Duodenal mucosa (tissue), 2 donors: ENCODE data around the gene GCK.

Source experiments
- H3K27ac ChIP-seq: one replicate; pipeline ENCODE4 v1.7.0; 2013; ENCODE audit warnings: low read depth, low read length
- H3K27me3 ChIP-seq, 2 donors: one replicate each; pipeline ENCODE4 v1.7.0; 2013; ENCODE audit warnings: low read length in 2 of 2, control low read depth in 1 of 2; ENCODE audit not compliant: insufficient read depth in 2 of 2, control insufficient read depth in 1 of 2
- H3K36me3 ChIP-seq, 2 donors: one replicate each; pipeline ENCODE4 v1.7.0; 2013; ENCODE audit warnings: low read length in 2 of 2, control low read depth in 1 of 2; ENCODE audit not compliant: insufficient read depth in 2 of 2, control insufficient read depth in 1 of 2
- H3K4me1 ChIP-seq, 2 donors: one replicate each; pipeline ENCODE4 v1.7.0; 2013; ENCODE audit warnings: low read length in 2 of 2, control low read depth in 1 of 2; ENCODE audit not compliant: insufficient read depth in 2 of 2, control insufficient read depth in 1 of 2
- H3K4me3 ChIP-seq, 2 donors: one replicate each; pipeline ENCODE4 v1.7.0; 2013; ENCODE audit warnings: low read length in 2 of 2, low read depth in 1 of 2
- H3K9ac ChIP-seq, 2 donors: one replicate each; pipeline ENCODE4 v1.7.0; 2013; ENCODE audit warnings: low read length in 2 of 2, low read depth in 1 of 2
- H3K9me3 ChIP-seq, 2 donors: one replicate each; pipeline ENCODE4 v1.7.0; 2013; ENCODE audit warnings: low read length in 2 of 2, control low read depth in 1 of 2; ENCODE audit not compliant: control insufficient read depth in 1 of 2

GCK gene

DNA sequence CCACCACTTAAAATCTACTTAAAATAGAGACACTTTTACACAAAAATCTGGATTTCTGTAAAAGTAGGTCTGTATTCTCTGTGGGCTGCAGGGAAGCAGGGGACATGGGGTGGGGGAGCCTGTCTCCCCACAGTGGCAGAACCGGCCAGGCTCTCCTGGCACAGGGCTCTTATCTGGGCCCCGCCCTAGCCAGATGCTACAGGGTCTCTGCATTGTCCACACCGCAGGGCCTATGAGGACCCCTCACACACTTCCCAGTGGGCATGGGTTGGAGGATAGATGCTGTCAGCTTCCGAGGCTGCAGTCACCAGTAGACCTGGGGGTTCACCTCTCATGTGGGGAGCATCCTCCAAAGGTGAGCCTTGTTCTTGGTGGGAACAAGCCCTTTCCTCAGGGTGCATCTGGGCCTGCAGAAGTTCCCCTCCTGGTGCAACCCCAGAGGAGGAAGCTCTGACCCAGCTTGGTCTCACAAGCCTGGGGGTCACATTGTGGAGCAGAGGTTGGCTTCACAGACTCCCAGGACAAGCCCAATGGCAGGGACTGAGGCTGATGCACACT, 32.7 kb downstream of the GCK start:
- no peaks in the 10 kb centered on the region for H3K9me3 ChIP-seq
- no peak overlapping the region for H3K9ac ChIP-seq
- H3K36me3 ChIP-seq: no peaks in the 10 kb centered on the region
- no peak overlapping the region for H3K27ac ChIP-seq
- no peaks in the 10 kb centered on the region for H3K27me3 ChIP-seq
- H3K4me1 ChIP-seq: peaks cover 0 to 9% of the 10 kb centered on the region in 2 donors
- H3K4me3 ChIP-seq: no peak overlapping the region

DNA sequence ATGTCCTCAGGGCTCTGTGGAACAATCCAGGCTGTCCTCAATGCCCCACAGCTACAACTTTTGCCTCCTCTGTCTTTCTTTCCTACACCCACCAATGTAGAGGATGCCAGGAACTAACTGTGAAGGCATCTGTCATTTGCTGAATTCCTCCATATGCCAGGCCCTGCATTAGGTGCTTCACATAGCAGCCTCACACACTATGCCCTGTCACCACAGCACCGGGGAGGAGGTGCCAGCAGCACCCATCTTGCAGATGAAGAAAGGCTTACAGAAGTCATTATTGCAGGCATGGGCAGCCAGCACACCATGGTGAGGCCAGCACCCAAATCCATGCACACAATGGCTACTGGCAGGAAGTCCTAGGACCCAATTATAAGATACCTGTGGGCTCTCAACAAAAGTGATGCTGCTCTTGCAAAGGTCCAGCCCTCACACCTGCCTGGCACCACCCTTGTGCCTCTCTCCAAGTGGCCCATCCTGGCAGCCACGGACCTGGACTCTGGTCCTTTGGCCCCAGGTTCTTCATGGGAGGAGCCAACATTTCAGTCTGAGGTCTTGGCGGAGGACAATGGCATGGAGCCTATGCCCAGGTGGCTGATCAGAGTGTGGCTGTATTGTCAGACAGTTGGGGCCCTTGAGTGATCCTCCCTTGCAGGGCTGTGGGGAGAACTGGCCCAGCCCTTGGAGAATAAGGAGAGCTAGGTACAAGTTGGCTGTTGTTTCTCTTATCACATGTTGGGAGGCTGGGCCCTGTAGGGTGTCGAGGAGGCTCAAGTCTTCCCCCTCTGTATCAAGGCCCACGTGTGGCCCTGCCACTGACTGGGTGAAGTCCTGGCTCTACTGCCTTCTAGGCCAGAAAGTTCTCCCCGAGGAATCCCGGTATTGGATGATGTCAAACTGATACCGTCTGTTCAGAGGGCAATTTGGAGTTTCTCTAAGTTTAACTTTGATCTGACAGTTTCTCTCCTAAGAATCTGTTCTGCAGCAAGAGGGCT, 33.8 kb downstream of the GCK start:
- Histone ChIP-seq H3K27me3 (no peaks in the 10 kb centered on the region), H3K27ac (no peak overlapping the region), H3K9ac (no peak overlapping the region), H3K36me3 (no peaks in the 10 kb centered on the region), H3K4me1 (peaks cover 0 to 9% of the 10 kb centered on the region in 2 donors), H3K4me3 (no peak overlapping the region), H3K9me3 (no peaks in the 10 kb centered on the region)

GRCh38 chr7:44154703-44155102, 34.5 kb downstream of the GCK start:
- Histone ChIP-seq H3K9me3 (no peaks in the 10 kb centered on the region), H3K27ac (no peak overlapping the region), H3K9ac (no peak overlapping the region), H3K4me1 (peaks cover 0 to 9% of the 10 kb centered on the region in 2 donors), H3K4me3 (no peak overlapping the region), H3K36me3 (no peaks in the 10 kb centered on the region), H3K27me3 (no peaks in the 10 kb centered on the region)

DNA sequence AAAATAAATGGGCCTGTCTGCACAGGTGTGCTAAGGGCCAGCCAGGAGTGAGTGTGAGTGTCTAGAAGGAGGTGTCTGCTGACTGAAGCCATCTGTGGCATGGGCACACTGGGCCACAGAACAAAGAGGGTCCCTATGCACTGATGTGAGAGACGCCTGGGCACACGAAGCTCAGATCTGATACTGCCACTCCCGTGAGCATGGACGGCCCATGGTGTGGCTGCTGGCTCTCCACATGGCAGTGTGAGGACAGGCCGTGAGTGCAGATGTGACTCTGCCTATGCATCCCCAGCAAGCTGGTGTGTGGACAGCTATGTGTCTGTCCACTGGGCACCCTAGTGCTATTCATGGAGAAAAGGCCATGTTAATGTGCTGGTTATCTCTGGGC, 35.3 kb downstream of the GCK start:
- Histone ChIP-seq H3K4me3 (no peak overlapping the region), H3K27me3 (no peaks in the 10 kb centered on the region), H3K9me3 (no peaks in the 10 kb centered on the region), H3K4me1 (peaks cover 0 to 9% of the 10 kb centered on the region in 2 donors), H3K9ac (no peak overlapping the region), H3K27ac (no peak overlapping the region), H3K36me3 (no peaks in the 10 kb centered on the region)

DNA sequence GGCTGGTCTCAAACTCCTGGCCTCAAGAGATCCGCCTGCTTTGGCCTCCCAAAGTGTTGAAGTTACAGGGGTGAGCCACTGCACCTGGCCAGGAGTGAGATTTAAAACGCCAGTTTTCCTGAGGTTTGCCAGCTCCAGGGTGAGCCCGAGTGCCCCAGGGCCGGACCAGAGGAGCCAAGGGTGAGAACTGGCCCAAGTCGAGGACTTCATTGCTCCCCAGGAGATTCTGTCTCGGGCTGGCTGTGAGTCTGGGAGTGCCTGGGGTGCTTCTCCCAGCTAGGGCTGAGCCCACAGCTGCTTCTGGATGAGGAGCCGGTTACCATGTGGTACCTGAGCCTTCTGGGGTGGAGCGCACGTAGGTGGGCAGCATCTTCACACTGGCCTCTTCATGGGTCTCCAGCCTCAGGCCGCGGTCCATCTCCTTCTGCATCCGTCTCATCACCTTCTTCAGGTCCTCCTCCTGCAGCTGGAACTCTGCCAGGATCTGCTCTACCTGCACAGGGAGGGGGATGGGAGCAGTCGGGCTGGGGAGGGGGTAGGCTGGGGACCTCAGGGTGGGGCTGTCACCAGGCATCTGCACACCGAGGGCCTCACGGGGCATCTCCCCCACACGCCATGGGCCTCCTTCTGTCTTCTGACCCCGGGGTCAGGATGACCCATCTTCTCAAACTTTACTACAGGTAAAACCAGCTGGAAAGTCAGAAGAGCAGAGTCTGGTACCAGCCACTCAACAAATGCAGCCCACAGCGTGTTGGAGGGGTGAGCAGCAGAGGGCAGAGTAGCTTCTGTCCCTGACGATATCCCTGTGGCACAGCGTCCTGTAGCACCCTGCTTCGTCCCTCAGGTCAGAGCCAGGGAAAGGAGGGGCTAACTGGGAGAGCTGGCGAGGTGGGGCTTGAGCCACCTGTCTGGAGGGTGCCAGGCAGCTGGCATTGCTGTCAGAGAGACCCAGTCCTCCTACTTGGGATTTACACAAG, 36.0 kb downstream of the GCK start:
- Histone ChIP-seq H3K27me3 (no peaks in the 10 kb centered on the region), H3K9me3 (no peaks in the 10 kb centered on the region), H3K27ac (no peak overlapping the region), H3K36me3 (no peaks in the 10 kb centered on the region), H3K4me3 (no peak overlapping the region), H3K4me1 (peaks cover 0 to 9% of the 10 kb centered on the region in 2 donors), H3K9ac (no peak overlapping the region)

DNA sequence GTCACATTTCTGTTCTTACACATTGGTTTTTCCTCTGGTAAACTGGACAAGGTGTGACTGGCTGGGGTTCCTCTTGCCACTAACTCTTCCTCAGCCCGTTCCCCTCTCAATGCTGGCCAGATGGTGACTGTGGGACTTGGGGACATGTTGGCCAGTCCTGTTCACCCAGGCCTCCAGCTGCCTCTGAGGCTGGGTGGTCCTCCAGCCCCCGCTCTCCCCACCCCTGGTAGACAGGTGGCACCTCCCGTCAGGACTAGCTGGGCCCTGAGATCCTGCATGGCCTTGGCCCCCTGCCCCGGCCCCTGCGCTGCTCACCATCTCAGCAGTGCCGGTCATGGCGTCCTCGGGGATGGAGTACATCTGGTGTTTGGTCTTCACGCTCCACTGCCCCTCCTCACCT, 37.3 kb downstream of the GCK start:
- Histone ChIP-seq H3K9me3 (no peaks in the 10 kb centered on the region), H3K27me3 (no peaks in the 10 kb centered on the region), H3K4me3 (no peak overlapping the region), H3K9ac (no peak overlapping the region), H3K4me1 (peaks cover under 1 to 9% of the 10 kb centered on the region in 2 donors), H3K36me3 (no peaks in the 10 kb centered on the region), H3K27ac (no peak overlapping the region)

- Histone ChIP-seq H3K4me1 (peaks cover 8% of the 10 kb centered on the region in 2 donors), H3K4me3 (no peak overlapping the region), H3K36me3 (no peaks in the 10 kb centered on the region), H3K27me3 (no peaks in the 10 kb centered on the region), H3K27ac (no peak overlapping the region), H3K9me3 (no peaks in the 10 kb centered on the region), H3K9ac (no peak overlapping the region)
Observed at GRCh38 chr7:44150966-44151941, 38.0 kb downstream of the GCK start.

DNA sequence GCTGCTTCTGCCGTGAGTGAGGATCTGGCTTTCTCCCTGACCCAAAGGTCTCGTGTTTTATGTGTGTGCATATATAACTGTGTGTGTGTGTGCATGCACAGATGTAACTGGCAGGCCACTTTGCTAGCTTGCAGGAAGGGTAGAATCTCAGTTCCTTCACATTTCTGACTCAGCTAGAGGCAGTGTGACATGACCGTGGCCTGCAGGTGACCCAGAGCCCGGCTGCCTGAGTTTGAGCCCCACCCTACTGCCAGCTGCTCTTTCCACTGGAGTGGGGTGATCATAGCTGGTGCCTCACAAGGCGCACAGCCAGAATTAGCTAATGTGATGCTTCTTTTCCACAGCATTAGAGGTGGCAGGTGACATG, 38.8 kb downstream of the GCK start:
- Histone ChIP-seq H3K27ac (no peak overlapping the region), H3K9ac (no peak overlapping the region), H3K27me3 (no peaks in the 10 kb centered on the region), H3K9me3 (no peaks in the 10 kb centered on the region), H3K36me3 (no peaks in the 10 kb centered on the region), H3K4me1 (peaks cover 0 to 13% of the 10 kb centered on the region in 2 donors), H3K4me3 (no peak overlapping the region)
